Measurements from ENCODE around the gene AJM1. TPM values are rescaled to one million over a fixed set of nuclear protein-coding genes. Genes with fewer than 3 reads are reported as not detected.
"Not testable (repeated sequence)": the region's sequence is repeated elsewhere in the genome, so short reads cannot be mapped to it uniquely, and the experiment has no call there.

The AJM1 gene
- total RNA-seq, 2 experiments from 2014 or later, result 3.8 to 4.2 TPM

- Mint-ChIP-seq H3K36me3 (peaks cover 20% of the 10 kb centered on the region), H3K4me1 (ENCODE audit: low read depth) (no peaks in the 10 kb centered on the region), H3K27ac (no peak overlapping the region), H3K9me3 (no peaks in the 10 kb centered on the region), H3K27me3 (no peaks in the 10 kb centered on the region), H3K4me3 (no peak overlapping the region)
- no peak for DNase-seq
- POLR2A ChIA-PET, result no interaction called here
- CTCF ChIA-PET, result no interaction called here
- intact Hi-C loops (cut with micrococcal nuclease), result no loop called here
These were observed 14.3 kb upstream of the AJM1 start for GRCh38 chr9:136827794-136828473.

GRCh38 chr9:136828474-136829140, 13.7 kb upstream of the AJM1 start:
- Mint-ChIP-seq H3K27ac (no peak overlapping the region), H3K36me3 (peaks cover 20% of the 10 kb centered on the region), H3K27me3 (no peaks in the 10 kb centered on the region), H3K4me3 (no peak overlapping the region), H3K9me3 (no peaks in the 10 kb centered on the region), H3K4me1 (ENCODE audit: low read depth) (no peaks in the 10 kb centered on the region)
- no peak for DNase-seq
- ChIA-PET CTCF (interaction anchor here (1.3 kb wide), 1 partner anchor 14 kb away, joined by 5 read pairs; the partner anchor contains the start of gene AJM1), POLR2A (no interaction called here)
- intact Hi-C loops (cut with micrococcal nuclease), result no loop called here

- ChIA-PET CTCF (interaction anchor here (1.3 kb wide), 1 partner anchor 13 kb away, joined by 5 read pairs; the partner anchor contains the start of gene AJM1), POLR2A (no interaction called here)
- Mint-ChIP-seq H3K4me1 (ENCODE audit: low read depth) (no peaks in the 10 kb centered on the region), H3K4me3 (no peak overlapping the region), H3K27me3 (no peaks in the 10 kb centered on the region), H3K36me3 (peaks cover 18% of the 10 kb centered on the region), H3K9me3 (no peaks in the 10 kb centered on the region), H3K27ac (no peak overlapping the region)
- intact Hi-C loops (cut with micrococcal nuclease), result no loop called here
- no peak for DNase-seq
These were observed 12.9 kb upstream of the AJM1 start for GRCh38 chr9:136829412-136829811.

- Mint-ChIP-seq H3K27ac (no peak overlapping the region), H3K4me1 (ENCODE audit: low read depth) (no peaks in the 10 kb centered on the region), H3K4me3 (no peak overlapping the region), H3K9me3 (no peaks in the 10 kb centered on the region), H3K36me3 (peaks cover 18% of the 10 kb centered on the region), H3K27me3 (no peaks in the 10 kb centered on the region)
- no peak for DNase-seq
- CTCF ChIA-PET, result interaction anchor here (1.3 kb wide), 1 partner anchor 12 kb away, joined by 5 read pairs; the partner anchor contains the start of gene AJM1
- intact Hi-C loops (cut with micrococcal nuclease), result no loop called here
- POLR2A ChIA-PET, result no interaction called here
These were observed 12.0 kb upstream of the AJM1 start for GRCh38 chr9:136829981-136830885.

- H3K4me1 Mint-ChIP-seq (ENCODE audit: low read depth), result no peaks in the 10 kb centered on the region
- H3K36me3 Mint-ChIP-seq, result peaks cover 11% of the 10 kb centered on the region
- no peaks in the 10 kb centered on the region for H3K9me3 Mint-ChIP-seq
- no peak overlapping the region for H3K4me3 Mint-ChIP-seq
- intact Hi-C loops (cut with micrococcal nuclease), result no loop called here
- H3K27me3 Mint-ChIP-seq, result no peaks in the 10 kb centered on the region
- DNase-seq, result no peak
- CTCF ChIA-PET, result interaction anchor here (1.2 kb wide), 1 partner anchor 11 kb away, joined by 4 read pairs; the partner anchor contains the start of gene AJM1
- H3K27ac Mint-ChIP-seq, result no peak overlapping the region
- POLR2A ChIA-PET, result no interaction called here
These were observed 11.1 kb upstream of the AJM1 start for GRCh38 chr9:136831002-136831719.

DNA sequence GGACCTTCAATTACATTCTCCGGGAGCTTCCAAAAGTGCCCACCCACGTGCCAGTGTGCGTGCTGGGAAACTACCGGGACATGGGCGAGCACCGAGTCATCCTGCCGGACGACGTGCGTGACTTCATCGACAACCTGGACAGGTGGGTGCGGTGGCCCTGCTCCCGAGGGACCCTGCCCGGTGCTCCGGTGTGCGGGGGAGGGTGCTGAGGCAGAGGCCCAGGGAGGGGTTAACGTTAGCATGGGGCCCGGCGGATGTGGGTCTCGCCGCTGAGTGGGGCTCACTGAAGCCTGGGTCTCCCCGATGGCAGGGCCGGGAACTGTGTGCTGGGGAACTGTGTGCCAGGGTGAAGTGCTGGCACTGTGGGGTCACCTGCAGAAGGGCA, 10.6 kb upstream of the AJM1 start:
- H3K4me1 Mint-ChIP-seq (ENCODE audit: low read depth), result no peaks in the 10 kb centered on the region
- peaks cover 11% of the 10 kb centered on the region for H3K36me3 Mint-ChIP-seq
- H3K4me3 Mint-ChIP-seq, result no peak overlapping the region
- intact Hi-C loops (cut with micrococcal nuclease), result no loop called here
- H3K9me3 Mint-ChIP-seq, result no peaks in the 10 kb centered on the region
- H3K27me3 Mint-ChIP-seq, result no peaks in the 10 kb centered on the region
- ChIA-PET POLR2A (no interaction called here), CTCF (interaction anchor here (1.2 kb wide), 1 partner anchor 10 kb away, joined by 4 read pairs; the partner anchor contains the start of gene AJM1)
- no peak overlapping the region for H3K27ac Mint-ChIP-seq
- no peak for DNase-seq

DNA sequence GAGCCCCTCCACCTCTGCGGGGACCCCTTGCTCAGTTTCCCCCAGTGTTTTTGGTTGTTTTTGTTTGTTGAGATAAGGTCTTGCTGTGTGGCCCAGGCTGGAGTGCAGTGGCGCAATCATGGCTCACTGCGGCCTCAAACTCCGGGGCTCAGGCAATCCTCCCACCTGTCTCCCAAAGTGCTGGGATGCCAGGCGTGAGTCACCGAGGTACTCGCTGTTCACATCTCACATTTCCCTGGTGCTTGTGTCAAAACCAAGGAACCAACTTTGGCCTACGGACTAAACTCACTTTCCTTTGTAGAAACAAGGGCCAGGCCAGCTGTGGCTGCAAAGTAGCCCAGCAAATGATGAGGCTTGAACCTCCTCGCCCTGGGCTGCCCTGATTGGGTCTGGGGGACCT, 9.7 kb upstream of the AJM1 start:
- ChIA-PET CTCF (interaction anchor here (1.2 kb wide), 1 partner anchor 9 kb away, joined by 4 read pairs; the partner anchor contains the start of gene AJM1), POLR2A (no interaction called here)
- Mint-ChIP-seq H3K9me3 (no peaks in the 10 kb centered on the region), H3K4me1 (ENCODE audit: low read depth) (no peaks in the 10 kb centered on the region), H3K27ac (no peak overlapping the region), H3K36me3 (peaks cover 11% of the 10 kb centered on the region), H3K27me3 (no peaks in the 10 kb centered on the region), H3K4me3 (no peak overlapping the region)
- no peak for DNase-seq
- intact Hi-C loops (cut with micrococcal nuclease), result no loop called here

DNA sequence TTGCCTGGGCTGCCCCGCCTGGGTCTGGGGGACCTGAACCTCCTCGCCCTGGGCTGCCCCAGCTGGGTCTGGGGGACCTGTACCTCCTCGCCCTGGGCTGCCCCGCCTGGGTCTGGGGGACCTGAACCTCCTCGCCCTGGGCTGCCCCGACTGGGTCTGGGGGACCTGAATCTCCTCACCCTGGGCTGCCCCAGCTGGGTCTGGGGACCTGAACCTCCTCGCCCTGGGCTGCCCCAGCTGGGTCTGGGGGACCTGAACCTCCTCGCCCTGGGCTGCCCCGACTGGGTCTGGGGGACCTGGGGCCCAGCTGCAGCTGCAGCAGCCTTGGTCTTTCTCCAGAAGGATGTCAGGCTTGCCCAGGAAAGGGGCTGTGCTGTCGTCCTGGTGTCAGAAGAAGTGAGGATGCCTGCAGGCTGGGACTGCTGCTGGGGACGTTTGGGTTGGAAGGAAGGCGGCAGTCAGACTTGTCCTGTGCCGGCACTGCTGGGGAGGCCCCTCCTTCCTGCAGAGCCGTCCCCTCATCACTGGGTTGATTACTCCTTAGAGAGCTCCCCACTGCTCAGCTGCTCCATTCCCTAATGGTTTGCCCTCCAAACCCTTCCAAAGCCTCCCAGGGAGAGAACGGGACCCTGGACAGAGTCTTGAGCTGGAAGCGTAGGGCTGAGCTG, 8.8 kb upstream of the AJM1 start:
- H3K9me3 Mint-ChIP-seq; DNase-seq; H3K27ac Mint-ChIP-seq; H3K4me3 Mint-ChIP-seq; H3K27me3 Mint-ChIP-seq; H3K4me1 Mint-ChIP-seq (ENCODE audit: low read depth); POLR2A ChIA-PET; CTCF ChIA-PET; intact Hi-C loops (cut with micrococcal nuclease): not testable (repeated sequence)
- peaks cover 11% of the 10 kb centered on the region for H3K36me3 Mint-ChIP-seq

DNA sequence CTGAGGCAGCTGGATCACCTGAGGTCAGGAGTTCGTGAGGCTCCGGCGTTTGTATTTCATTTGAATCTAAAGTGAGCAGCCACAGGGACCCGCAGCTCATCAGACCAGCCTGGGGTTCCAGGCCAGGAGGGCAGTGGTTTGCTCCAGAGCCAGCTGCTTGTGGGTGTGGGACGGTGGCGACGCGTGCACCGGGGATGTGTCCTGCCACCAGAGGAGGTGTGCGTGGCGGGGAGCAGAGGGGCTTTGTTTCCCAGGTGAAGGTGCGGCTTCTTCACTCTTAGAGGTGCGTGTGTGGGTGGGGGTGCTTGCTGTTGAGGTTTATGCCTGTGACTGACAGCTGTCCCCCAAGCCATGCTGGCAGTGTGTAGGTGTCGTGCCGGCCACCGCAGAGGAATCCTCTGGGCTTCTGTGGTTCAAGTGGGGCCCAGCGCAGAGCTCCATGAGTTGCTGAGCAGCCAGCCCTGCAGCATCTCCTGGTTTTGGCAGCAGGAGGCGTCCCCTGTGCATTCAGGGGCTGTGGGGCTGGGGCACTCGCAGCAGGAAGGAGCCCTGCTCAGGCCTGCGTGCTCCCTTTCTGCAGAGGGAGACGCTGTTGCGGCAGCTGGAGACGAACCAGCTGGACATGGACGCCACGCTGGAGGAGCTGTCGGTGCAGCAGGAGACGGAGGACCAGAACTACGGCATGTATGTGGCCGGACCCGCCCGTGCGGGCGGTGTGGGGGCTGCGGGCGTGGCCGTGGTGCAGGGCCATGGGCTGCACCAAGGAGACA, 6.9 kb upstream of the AJM1 start:
- no peak for DNase-seq
- H3K27ac Mint-ChIP-seq, result no peak overlapping the region
- no peak overlapping the region for H3K4me3 Mint-ChIP-seq
- H3K9me3 Mint-ChIP-seq, result no peaks in the 10 kb centered on the region
- intact Hi-C loops (cut with micrococcal nuclease), result no loop called here
- H3K4me1 Mint-ChIP-seq (ENCODE audit: low read depth), result peaks cover 3% of the 10 kb centered on the region
- POLR2A ChIA-PET, result interaction anchor here (0.6 to 0.9 kb wide), 2 partner anchors 20 to 40 kb away, joined by 4 read pairs; no protein-coding TSS in a partner anchor
- CTCF ChIA-PET, result no interaction called here
- peaks cover 9% of the 10 kb centered on the region for H3K36me3 Mint-ChIP-seq
- no peaks in the 10 kb centered on the region for H3K27me3 Mint-ChIP-seq

DNA sequence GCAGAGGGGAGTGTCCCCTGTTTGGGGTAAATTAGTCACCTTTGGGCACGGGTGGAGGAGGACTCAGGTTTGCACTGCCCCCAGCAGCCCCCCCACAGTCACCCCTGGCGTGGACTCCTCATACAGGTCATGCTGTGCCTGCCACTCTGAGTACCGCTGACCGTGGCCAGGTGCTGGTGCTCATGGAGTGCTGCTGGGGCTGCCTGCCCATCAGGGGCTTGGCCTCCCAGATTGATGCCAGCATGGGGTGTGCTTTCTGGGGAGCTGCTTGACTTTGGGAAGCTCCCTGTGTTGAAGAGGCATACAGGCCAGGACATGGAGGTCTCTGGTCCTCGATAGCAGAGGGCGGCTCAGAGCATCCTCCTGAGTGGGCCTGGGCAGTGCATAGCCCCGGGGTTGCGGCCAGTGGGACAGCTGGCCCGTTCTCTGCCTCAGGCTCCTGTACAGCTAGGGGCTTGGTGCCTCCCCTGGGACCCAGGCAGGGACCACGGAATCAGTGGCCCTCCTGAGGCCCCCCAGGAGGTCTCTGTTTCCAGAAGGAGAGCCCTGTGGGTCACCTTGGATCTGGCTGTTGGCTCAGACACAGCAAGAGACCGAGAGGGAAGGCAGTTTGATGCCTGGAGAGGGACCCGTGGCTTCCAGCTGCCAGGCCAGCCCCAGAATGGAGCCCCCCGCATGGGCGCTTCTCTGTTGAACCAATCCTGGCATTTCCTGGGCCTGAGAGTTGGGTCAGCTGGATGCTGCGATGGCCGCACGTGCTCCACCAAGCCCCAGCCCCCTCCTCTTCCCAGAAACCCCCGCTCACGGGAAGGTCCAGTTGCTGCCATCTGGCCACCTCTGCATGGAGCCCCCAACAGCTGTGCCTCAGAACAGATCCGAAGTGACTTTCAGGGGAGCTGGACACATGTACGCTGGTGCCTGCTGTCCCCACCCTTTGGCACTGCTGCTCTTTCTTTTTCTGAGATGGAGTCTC, 6.1 kb upstream of the AJM1 start:
- Mint-ChIP-seq H3K4me1 (ENCODE audit: low read depth) (peaks cover 3% of the 10 kb centered on the region), H3K36me3 (peaks cover 5% of the 10 kb centered on the region), H3K4me3 (no peak overlapping the region), H3K27ac (no peak overlapping the region), H3K9me3 (no peaks in the 10 kb centered on the region), H3K27me3 (no peaks in the 10 kb centered on the region)
- intact Hi-C loops (cut with micrococcal nuclease), result no loop called here
- CTCF ChIA-PET, result no interaction called here
- DNase-seq, result no peak
- POLR2A ChIA-PET, result interaction anchor here (0.6 kb wide), 1 partner anchor 39 kb away, joined by 4 read pairs; no protein-coding TSS in a partner anchor

Data from activated CD4-positive, alpha-beta memory T cell treated with anti-CD3 and anti-CD28 coated beads for 36 hours (primary cell).